Ecto neural progenitor cell (in vitro differentiated cells): ENCODE results near the gene UGT2A3.
"Not testable (repeated sequence)": the region's sequence is repeated elsewhere in the genome, so short reads cannot be mapped to it uniquely, and the experiment has no call there.

Experiments used
- DNase-seq: peaks from one replicate; pipeline ENCODE4 v3.0.0-alpha.2; 2018; ENCODE audit warnings: low spot score

UGT2A3 gene

GRCh38 chr4:68951078-68951805 is at the start of gene UGT2A3:
Gene UGT2A3, minus strand, starts transcription at chr4:68951804. Its CDS starts 44 bp downstream, at chr4:68951760.
- DNase-seq, result no peak

DNA sequence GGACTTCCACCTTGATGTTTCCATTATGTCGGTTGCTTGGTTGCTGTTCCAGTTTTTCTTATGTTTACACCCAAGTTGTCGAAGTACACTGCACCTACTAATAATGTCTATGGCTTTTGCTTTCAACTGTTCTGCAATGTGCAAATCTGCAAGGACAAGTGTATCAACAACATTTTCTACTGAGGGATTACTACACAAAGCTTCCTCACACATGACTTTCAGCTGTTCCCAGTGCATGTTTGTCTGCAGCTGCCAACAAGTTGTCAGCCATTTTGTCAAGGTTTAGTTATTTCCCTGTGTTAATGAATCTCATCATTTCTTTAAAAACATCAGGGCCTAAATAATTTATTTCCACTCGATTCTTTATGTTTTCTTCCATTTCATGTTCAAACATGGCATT is 45.4 kb upstream of the UGT2A3 start:
- DNase-seq, result no peak

- DNase-seq, result no peak
Observed at GRCh38 chr4:68995292-68995691, 43.7 kb upstream of the UGT2A3 start.

DNA sequence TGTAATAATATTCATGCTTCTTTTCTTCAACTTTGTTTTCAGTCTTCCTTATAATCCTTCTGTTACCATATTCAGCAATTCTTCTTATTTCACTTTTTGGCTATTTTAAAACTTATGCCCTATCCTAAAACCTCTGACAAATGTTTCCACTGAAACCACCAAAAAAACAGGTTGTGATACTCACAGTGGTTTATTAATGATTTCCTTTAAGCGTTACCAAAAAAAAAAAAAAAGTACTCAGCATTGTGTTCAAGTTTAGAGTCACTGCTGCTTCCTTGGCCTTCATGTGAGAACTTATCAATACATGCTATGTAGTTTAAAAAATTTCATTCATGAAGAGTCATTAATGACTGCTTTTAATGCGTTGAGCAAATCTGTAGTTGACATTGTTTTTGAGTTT is 35.4 kb upstream of the UGT2A3 start:
- no peak for DNase-seq

DNA sequence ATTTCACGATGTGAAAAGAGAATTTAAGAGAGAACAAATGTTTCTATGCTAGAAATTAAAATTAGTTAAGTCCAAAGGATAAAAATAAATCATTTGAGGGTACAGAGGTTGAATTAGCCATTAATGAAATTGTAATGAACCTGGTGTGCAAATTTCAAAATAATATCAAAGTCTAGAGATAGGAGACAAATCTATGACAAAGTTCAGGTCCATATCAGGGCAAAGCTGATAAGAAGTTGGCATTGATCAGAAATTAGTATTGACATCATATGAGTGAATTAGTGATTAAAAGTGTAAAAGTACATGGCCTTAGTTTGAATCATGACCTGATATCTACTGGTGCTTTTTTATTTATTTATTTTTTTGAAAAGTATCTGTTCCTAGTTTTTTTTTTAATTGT is 33.8 kb upstream of the UGT2A3 start:
- no peak for DNase-seq

DNA sequence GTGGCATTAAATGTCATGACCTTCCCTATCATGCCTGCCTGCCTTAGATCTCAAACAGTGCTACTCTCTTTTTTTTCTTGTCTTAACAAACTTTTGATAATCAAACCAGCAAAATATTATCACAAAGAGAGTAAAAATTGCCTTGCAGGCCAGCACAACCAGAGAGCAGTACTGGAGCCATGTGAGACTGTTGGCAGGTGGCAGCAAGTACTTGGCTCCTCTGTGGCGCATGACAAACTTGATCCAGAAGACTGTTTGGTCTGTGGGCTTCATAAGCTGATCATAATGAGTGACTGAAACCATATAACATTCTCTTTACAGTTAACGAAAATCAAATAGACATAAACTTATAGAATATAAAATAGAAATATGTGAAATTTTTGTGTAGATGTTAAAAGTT is 33.3 kb upstream of the UGT2A3 start:
- DNase-seq, result no peak

GRCh38 chr4:68963374-68963773 is 11.8 kb upstream of the UGT2A3 start:
- no peak for DNase-seq

DNA sequence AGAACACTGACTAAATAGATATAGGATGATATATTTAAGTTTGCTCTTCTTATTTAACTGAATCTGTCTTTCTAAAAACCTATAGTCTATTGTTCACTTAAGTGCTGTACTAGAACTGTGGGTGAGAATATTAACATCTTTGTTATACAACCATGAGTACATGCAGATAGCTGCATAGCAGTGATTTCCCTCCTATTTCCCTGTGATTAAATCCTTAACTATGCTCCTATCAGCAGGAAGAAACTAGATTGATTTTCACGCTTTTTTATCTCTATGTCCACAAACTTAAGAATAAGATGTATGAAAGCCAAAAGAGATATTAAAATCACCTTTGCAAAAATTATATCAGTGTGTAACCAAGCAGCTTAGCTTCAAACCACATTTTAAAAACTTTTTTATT is 11.3 kb upstream of the UGT2A3 start:
- no peak for DNase-seq

DNA sequence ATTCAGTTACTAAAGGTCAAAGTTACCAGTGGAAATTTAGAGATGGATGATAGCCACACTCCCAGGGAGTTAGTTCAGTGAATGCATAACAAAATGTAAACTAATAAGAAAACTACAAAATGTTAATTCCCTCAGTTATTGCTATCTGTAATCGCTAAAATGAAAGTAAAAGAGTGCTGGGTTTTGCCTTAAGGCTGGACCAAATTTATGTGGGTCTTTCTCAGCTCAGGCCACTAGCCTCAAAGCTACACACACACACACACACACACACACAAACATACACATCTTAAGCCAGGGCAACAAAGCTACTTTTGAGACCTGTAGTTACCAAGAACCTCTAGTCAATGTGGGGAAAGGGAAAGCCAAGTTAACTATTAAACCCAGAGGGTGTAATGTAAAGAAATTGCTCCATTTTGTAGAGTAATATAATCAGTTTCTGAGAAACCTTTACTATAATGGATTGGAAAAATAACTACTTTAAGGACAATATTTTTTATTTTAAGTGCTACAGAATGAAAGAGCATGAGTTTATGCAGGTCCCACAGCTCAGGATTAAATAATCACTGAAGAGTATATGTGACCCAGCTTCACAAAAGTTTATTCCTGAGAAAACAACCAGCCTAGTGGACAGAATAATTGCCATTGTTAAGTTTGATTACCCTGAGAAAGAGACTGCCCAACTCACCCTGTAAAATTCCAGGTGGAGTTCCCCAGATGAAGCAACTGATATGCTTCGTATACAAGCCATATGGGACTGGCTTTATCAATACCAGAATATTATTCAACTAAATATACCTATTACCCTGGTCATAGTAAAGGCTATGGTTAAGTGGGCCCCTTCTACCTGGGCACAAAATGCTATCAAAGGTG is 8.9 kb upstream of the UGT2A3 start:
- DNase-seq, result no peak

GRCh38 chr4:68959085-68959484 is 7.5 kb upstream of the UGT2A3 start:
- DNase-seq, result not testable (repeated sequence)

DNA sequence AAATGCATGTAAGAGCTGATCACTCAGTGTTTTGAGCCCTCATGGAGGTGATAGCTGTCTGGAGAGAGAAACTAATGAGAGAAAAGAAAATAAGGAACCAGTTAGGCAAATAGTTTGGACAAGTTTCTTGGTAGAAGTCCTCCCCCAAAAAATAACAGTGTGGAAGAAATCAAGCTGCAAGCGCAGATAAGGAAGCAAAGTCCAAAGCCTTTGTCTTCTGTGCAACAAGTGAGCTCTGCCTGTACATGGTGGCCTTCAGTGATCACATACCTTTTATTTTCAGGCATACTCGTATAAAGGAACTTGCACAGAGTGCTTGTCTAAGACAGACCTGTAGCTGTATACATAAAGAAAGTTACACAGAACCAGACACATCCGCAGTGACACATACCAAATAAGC is 2.5 kb upstream of the UGT2A3 start:
- no peak for DNase-seq

DNA sequence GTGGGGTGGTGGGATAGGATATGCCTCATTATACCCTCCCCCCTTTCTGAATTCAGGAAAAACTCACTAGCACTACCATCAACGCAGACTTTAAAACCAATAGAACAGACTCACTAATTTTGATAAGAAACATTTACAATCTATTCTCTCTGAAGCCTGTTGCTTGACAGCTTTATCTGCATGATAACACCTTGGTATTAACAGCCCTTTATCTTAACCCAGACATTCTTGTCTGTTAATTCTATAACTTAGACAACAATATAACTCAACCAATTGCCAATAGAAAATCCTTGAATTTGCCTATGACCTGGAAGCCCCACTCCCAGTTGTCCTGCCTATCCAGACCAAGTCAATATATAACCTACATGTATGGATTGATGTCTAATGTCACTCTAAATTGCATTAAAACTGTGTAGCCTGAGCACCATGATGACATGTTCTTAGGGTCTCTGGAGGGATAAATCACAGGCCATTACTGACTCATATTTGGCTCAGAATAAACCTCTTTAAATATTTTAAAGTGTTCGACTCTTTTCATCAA is 1.5 kb upstream of the UGT2A3 start:
- DNase-seq, result no peak

- no peak for DNase-seq
Observed at GRCh38 chr4:68951806-68952585, 392 bp upstream of the UGT2A3 start.

GRCh38 chr4:68950033-68950432 is 1.6 kb downstream of the UGT2A3 start:
- DNase-seq, result no peak

GRCh38 chr4:68948985-68949384 is 2.6 kb downstream of the UGT2A3 start:
- no peak for DNase-seq

DNA sequence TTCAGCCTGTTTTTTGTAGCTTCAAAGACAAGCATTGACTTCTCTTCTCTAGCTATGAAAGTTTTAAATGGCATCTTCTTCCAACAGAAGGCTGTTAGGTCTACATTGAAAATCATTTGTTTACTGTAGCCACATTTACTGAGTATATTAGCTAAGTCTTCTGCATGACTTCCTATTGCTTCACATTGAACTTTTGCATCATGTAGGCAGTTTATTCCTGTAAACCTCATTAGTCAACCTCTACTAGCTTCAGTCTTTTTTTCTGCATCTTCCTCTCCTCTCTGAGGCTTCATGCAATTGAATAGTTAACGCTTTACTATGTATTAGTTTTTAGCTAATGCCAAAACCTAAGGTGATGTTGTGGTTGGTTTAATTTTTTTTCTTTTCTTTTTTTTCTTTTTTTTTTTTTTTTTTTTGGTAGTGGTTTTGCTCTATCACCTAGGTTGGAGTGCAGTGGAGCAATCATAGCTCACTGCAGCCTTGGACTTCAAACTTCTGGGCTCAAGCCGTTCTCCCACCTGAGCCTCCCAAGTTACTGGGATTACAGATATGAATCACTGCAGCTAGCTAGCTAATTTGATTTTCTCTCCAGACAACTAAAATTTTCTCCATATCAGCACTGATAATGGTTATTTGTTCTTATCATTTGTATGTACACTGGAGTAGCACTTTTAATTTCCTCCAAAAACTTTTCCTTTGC is 3.4 kb downstream of the UGT2A3 start:
- DNase-seq, result no peak

DNA sequence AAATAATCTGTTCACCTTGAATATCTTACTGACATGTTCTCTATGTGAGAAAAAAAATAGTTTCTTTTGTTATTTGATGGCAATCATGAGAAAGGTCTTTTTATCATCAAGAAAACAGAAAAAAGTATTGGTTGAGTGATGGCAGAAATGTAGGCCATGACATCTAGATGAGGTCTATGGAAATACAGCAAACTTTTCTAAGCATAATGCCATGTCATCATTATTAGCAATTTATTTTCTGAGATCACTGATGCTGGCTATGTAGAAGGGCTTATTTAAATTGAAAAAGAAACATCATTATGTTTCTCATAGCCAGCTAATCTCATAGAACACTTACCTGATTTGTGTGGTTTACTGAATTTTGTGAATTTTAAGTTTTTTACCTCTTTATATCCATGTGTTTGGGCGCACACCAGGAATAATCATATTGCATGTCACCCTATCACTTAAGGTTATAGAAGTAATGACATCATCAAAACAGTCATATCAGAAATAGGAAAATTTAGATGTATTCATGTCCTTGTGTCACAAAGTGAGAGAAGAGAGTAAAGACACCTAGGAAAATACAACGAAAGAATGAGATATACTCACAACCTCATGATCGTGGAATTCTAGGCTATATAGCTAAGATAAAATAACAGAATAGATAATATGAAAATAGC is 22.4 kb downstream of the UGT2A3 start:
- DNase-seq, result no peak

DNA sequence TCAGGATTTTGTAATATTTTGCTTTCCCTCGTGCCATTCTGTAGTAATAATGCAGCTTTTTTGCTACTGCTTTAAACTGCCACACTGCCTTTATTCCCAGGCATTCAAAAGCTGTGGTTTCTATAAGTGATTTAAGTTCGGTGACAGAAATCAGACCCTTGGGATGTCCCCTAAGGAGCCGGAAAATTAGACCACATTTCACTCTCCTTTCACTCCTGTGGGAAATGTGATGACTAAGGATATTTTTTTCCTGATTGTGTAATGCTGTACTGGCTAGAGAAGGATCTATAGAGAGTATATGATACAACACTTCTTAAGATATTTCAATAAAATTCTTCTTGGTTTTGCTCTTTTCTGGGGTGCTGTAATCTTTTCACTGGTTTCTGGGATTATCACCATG is 24.4 kb downstream of the UGT2A3 start:
- DNase-seq, result no peak

GRCh38 chr4:68922202-68922601 is 29.4 kb downstream of the UGT2A3 start:
- DNase-seq, result not testable (repeated sequence)

GRCh38 chr4:68921051-68921450 is 30.6 kb downstream of the UGT2A3 start:
- DNase-seq, result no peak

- DNase-seq, result no peak
Observed at GRCh38 chr4:68917016-68917415, 34.6 kb downstream of the UGT2A3 start.
